Measurements from ENCODE around the gene DNPH1. TPM values are rescaled to one million over a fixed set of nuclear protein-coding genes. Genes with fewer than 3 reads are reported as not detected.

DNPH1 gene
- polyA plus RNA-seq, 2 of the 4 experiments (the other 2 are of a cell fraction): 63.2 to 82.0 TPM

- H3K27ac ChIP-seq: no peak overlapping the region
- POLR2A ChIA-PET: no interaction called here
- DNase-seq (ENCODE audit: low read depth in 1 of 2, low spot score in 1 of 2) (no peak), ATAC-seq (no peak), FAIRE-seq (no peak)
- H3K4me2 ChIP-seq: no peak overlapping the region
- no peak overlapping the region for H3K4me3 ChIP-seq
- H3K4me1 ChIP-seq: no peaks in the 10 kb centered on the region
- CTCF ChIA-PET: interaction anchor here (1.6 to 3.3 kb wide), 2 partner anchors 11 to 12 kb away, joined by 3 to 11 read pairs; partner anchors contain the start of gene DNPH1
- no peak for TF ChIP-seq MAFK (IDR thresholded peaks at IDR 0.05; ENCODE audit: partially characterized antibody)
- TF ChIP-seq MYC (IDR thresholded peaks at IDR 0.05; ENCODE audit: borderline replicate concordance, low read length): no peak
- TF ChIP-seq, protein P1, sequence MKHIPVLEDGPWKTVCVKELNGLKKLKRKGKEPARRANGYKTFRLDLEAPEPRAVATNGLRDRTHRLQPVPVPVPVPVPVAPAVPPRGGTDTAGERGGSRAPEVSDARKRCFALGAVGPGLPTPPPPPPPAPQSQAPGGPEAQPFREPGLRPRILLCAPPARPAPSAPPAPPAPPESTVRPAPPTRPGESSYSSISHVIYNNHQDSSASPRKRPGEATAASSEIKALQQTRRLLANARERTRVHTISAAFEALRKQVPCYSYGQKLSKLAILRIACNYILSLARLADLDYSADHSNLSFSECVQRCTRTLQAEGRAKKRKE (CRISPR knock-in tag; IDR thresholded peaks at IDR 0.05; ENCODE audit: low read depth): no peak
- TF ChIP-seq, protein P2, sequence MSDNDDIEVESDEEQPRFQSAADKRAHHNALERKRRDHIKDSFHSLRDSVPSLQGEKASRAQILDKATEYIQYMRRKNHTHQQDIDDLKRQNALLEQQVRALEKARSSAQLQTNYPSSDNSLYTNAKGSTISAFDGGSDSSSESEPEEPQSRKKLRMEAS (IDR thresholded peaks at IDR 0.05): no peak
- TF ChIP-seq, protein P3, sequence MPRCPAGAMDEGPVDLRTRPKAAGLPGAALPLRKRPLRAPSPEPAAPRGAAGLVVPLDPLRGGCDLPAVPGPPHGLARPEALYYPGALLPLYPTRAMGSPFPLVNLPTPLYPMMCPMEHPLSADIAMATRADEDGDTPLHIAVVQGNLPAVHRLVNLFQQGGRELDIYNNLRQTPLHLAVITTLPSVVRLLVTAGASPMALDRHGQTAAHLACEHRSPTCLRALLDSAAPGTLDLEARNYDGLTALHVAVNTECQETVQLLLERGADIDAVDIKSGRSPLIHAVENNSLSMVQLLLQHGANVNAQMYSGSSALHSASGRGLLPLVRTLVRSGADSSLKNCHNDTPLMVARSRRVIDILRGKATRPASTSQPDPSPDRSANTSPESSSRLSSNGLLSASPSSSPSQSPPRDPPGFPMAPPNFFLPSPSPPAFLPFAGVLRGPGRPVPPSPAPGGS (IDR thresholded peaks at IDR 0.05): no peak
- no peak for TF ChIP-seq MAZ (IDR thresholded peaks at IDR 0.05; ENCODE audit: borderline replicate concordance, low read depth, low read length)
- TF ChIP-seq RAD21 (conservative IDR thresholded peaks at IDR 0.05 in 1 of 2, IDR thresholded peaks at IDR 0.05 in 1 of 2): no peak
- no peak for TF ChIP-seq RARB (CRISPR knock-in tag; IDR thresholded peaks at IDR 0.05)
- TF ChIP-seq KDM1A (IDR thresholded peaks at IDR 0.05; ENCODE audit: low read depth): no peak
- no peak for TF ChIP-seq ZFP36 (IDR thresholded peaks at IDR 0.05; ENCODE audit: borderline replicate concordance, partially characterized antibody)
- TF ChIP-seq HDAC2 (IDR thresholded peaks at IDR 0.05): no peak
- no peak for TF ChIP-seq JUN (IDR thresholded peaks at IDR 0.05)
- TF ChIP-seq TFCP2L1 (CRISPR knock-in tag; IDR thresholded peaks at IDR 0.05): no peak
- TF ChIP-seq TP53 (CRISPR knock-in tag; IDR thresholded peaks at IDR 0.05): no peak
- TF ChIP-seq GATA3 (IDR thresholded peaks at IDR 0.05; ENCODE audit: borderline replicate concordance): no peak
- TF ChIP-seq, protein P4, sequence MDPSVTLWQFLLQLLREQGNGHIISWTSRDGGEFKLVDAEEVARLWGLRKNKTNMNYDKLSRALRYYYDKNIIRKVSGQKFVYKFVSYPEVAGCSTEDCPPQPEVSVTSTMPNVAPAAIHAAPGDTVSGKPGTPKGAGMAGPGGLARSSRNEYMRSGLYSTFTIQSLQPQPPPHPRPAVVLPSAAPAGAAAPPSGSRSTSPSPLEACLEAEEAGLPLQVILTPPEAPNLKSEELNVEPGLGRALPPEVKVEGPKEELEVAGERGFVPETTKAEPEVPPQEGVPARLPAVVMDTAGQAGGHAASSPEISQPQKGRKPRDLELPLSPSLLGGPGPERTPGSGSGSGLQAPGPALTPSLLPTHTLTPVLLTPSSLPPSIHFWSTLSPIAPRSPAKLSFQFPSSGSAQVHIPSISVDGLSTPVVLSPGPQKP (IDR thresholded peaks at IDR 0.05; ENCODE audit: low read depth, low read length): no peak
- TF ChIP-seq FOXS1 (CRISPR knock-in tag; IDR thresholded peaks at IDR 0.05): no peak
- TF ChIP-seq CBX8 (IDR thresholded peaks at IDR 0.05): no peak
- peaks cover 7% of the 10 kb centered on the region; the same call in 1 of the 3 replicates for H3K9me3 ChIP-seq
- WGBS (ENCODE audit: missing lambda C conversion rate): 94% methylated on average over 1 of the region's 1 CpG
Observed at GRCh38 chr6:43240950-43241349, 11.7 kb upstream of the DNPH1 start.

GRCh38 chr6:43239054-43239453 lies 9.8 kb upstream of the DNPH1 start:
- Histone ChIP-seq H3K9me3 (peaks cover 7% of the 10 kb centered on the region; the same call in 1 of the 3 replicates), H3K4me1 (no peaks in the 10 kb centered on the region), H3K4me3 (no peak overlapping the region), H3K4me2 (no peak overlapping the region), H3K27ac (no peak overlapping the region)
- ATAC-seq (no peak), DNase-seq (ENCODE audit: low read depth in 1 of 2, low spot score in 1 of 2) (no peak), FAIRE-seq (no peak)
- ChIA-PET POLR2A (no interaction called here), CTCF (interaction anchor here (0.6 to 2.2 kb wide), 2 partner anchors 10 to 314 kb away, joined by 3 to 21 read pairs; partner anchors contain the start of gene DNPH1)
- WGBS (ENCODE audit: missing lambda C conversion rate): 3% methylated on average over 2 of the region's 2 CpGs
- TF ChIP-seq E2F6 (IDR thresholded peaks at IDR 0.05; ENCODE audit: borderline replicate concordance, low read depth) (no peak), RAD21 (conservative IDR thresholded peaks at IDR 0.05 in 1 of 2, IDR thresholded peaks at IDR 0.05 in 1 of 2) (no peak), HOXA7 (CRISPR knock-in tag; IDR thresholded peaks at IDR 0.05) (no peak), KDM1A (IDR thresholded peaks at IDR 0.05; ENCODE audit: low read depth) (no peak), KDM5A (IDR thresholded peaks at IDR 0.05) (no peak), CEBPB (IDR thresholded peaks at IDR 0.05) (no peak), FOSL2 (IDR thresholded peaks at IDR 0.05) (no peak), FOSL2 (CRISPR knock-in tag; IDR thresholded peaks at IDR 0.05) (no peak), USF2 (IDR thresholded peaks at IDR 0.05) (no peak)
